Activated CD4-positive, alpha-beta memory T cell treated with anti-CD3 and anti-CD28 coated beads, Interleukin-2, amount 10 ng/mL, durations not matched to agents 7 days and 5 days (primary cell): Measurements from ENCODE around the gene RBBP6. TPM values are rescaled to one million over a fixed set of nuclear protein-coding genes. Genes with fewer than 3 reads are reported as not detected.

Experiments used
- CTCF ChIA-PET: fragments of 350-600 bp; sonication (Branson Sonifier 250); formaldehyde crosslinking; loops from one replicate; lab custom pipeline; 2021; ENCODE audit warnings: antibody characterized with exemption, inconsistent platforms; lab: Charles Lee
- POLR2A ChIA-PET: fragments of 350-600 bp; sonication (Branson Sonifier 250); formaldehyde crosslinking; loops from one replicate; lab custom pipeline; 2021; ENCODE audit warnings: antibody characterized with exemption; lab: Charles Lee
- DNase-seq: peaks from one replicate; pipeline ENCODE4 v3.0.0-alpha.2; 2020
- H3K27ac Mint-ChIP-seq: one replicate; pipeline ENCODE4 v1.8.0; 2021; ENCODE audit warnings: mild to moderate bottlenecking, mixed read lengths
- H3K27me3 Mint-ChIP-seq: one replicate; pipeline ENCODE4 v1.8.0; 2021; ENCODE audit warnings: mixed read lengths
- H3K36me3 Mint-ChIP-seq: one replicate; pipeline ENCODE4 v1.8.0; 2021; ENCODE audit warnings: low read depth, mixed read lengths
- H3K4me1 Mint-ChIP-seq: one replicate; pipeline ENCODE4 v1.8.0; 2021; ENCODE audit warnings: mixed read lengths
- H3K4me3 Mint-ChIP-seq: one replicate; pipeline ENCODE4 v1.8.0; 2021; ENCODE audit warnings: mild to moderate bottlenecking, mixed read lengths
- H3K9me3 Mint-ChIP-seq: one replicate; pipeline ENCODE4 v1.8.0; 2021; ENCODE audit warnings: mixed read lengths
- total RNA-seq, 2 experiments: library from RNA; stranded (reverse); gene quantifications; one replicate each; pipeline ENCODE4 v1.2.3, GENCODE V29; 2021

Gene RBBP6
- total RNA-seq, 2 experiments from 2014 or later: 66.8 to 68.6 TPM

- DNase-seq: no peak
- H3K27ac Mint-ChIP-seq: no peak overlapping the region
- H3K4me3 Mint-ChIP-seq: no peak overlapping the region
- no peaks in the 10 kb centered on the region for H3K9me3 Mint-ChIP-seq
- ChIA-PET POLR2A (interaction anchor here (1.1 to 1.2 kb wide), 2 partner anchors 12 to 27 kb away, joined by 3 to 4 read pairs; no protein-coding TSS in a partner anchor), CTCF (interaction anchor here (1.0 to 1.1 kb wide), 2 partner anchors 10 to 12 kb away, joined by 3 read pairs; no protein-coding TSS in a partner anchor)
- no peaks in the 10 kb centered on the region for H3K27me3 Mint-ChIP-seq
- H3K4me1 Mint-ChIP-seq: peaks cover 13% of the 10 kb centered on the region
- H3K36me3 Mint-ChIP-seq: no peaks in the 10 kb centered on the region
Observed at GRCh38 chr16:24526701-24527495, 12.5 kb upstream of the RBBP6 start.

- Mint-ChIP-seq H3K4me3 (no peak overlapping the region), H3K9me3 (no peaks in the 10 kb centered on the region), H3K4me1 (peaks cover 2% of the 10 kb centered on the region), H3K27ac (no peak overlapping the region), H3K27me3 (peaks cover 2% of the 10 kb centered on the region), H3K36me3 (no peaks in the 10 kb centered on the region)
- no peak for DNase-seq
- POLR2A ChIA-PET: no interaction called here
- CTCF ChIA-PET: interaction anchor here (1.7 kb wide), 1 partner anchor 14 kb away, joined by 5 read pairs; no protein-coding TSS in a partner anchor
Observed at GRCh38 chr16:24531166-24531565, 8.2 kb upstream of the RBBP6 start.

GRCh38 chr16:24534620-24535019, 4.7 kb upstream of the RBBP6 start:
- H3K27ac Mint-ChIP-seq: no peak overlapping the region
- ChIA-PET POLR2A (no interaction called here), CTCF (no interaction called here)
- H3K9me3 Mint-ChIP-seq: no peaks in the 10 kb centered on the region
- DNase-seq: no peak
- H3K4me1 Mint-ChIP-seq: peaks cover 12% of the 10 kb centered on the region
- H3K36me3 Mint-ChIP-seq: peaks cover 2% of the 10 kb centered on the region
- no peak overlapping the region for H3K4me3 Mint-ChIP-seq
- H3K27me3 Mint-ChIP-seq: peaks cover 2% of the 10 kb centered on the region

GRCh38 chr16:24535827-24536226, 3.5 kb upstream of the RBBP6 start:
- no peak for DNase-seq
- no peak overlapping the region for H3K27ac Mint-ChIP-seq
- CTCF ChIA-PET: interaction anchor here (0.8 to 1.0 kb wide), 2 partner anchors 13 to 31 kb away, joined by 3 to 4 read pairs; no protein-coding TSS in a partner anchor
- H3K4me1 Mint-ChIP-seq: peaks cover 12% of the 10 kb centered on the region
- H3K36me3 Mint-ChIP-seq: peaks cover 11% of the 10 kb centered on the region
- no peaks in the 10 kb centered on the region for H3K9me3 Mint-ChIP-seq
- H3K27me3 Mint-ChIP-seq: peaks cover 2% of the 10 kb centered on the region
- H3K4me3 Mint-ChIP-seq: no peak overlapping the region
- POLR2A ChIA-PET: no interaction called here

- ChIA-PET CTCF (interaction anchor here (0.8 to 1.2 kb wide), 3 partner anchors 12 to 32 kb away, joined by 3 to 5 read pairs (median 4); no protein-coding TSS in a partner anchor), POLR2A (interaction anchor here (1.3 kb wide), 1 partner anchor 9 kb away, joined by 5 read pairs; no protein-coding TSS in a partner anchor)
- no peak overlapping the region for H3K4me3 Mint-ChIP-seq
- H3K4me1 Mint-ChIP-seq: peaks cover 12% of the 10 kb centered on the region
- peaks cover 19% of the 10 kb centered on the region for H3K36me3 Mint-ChIP-seq
- H3K27ac Mint-ChIP-seq: no peak overlapping the region
- no peaks in the 10 kb centered on the region for H3K9me3 Mint-ChIP-seq
- peaks cover 2% of the 10 kb centered on the region for H3K27me3 Mint-ChIP-seq
- no peak for DNase-seq
Observed at GRCh38 chr16:24536671-24537070, 2.7 kb upstream of the RBBP6 start.

- no peaks in the 10 kb centered on the region for H3K9me3 Mint-ChIP-seq
- ChIA-PET CTCF (interaction anchor here (0.8 to 1.7 kb wide), 5 partner anchors 12 to 33 kb away, joined by 3 to 7 read pairs (median 4); no protein-coding TSS in a partner anchor), POLR2A (interaction anchor here (1.2 to 1.5 kb wide), 4 partner anchors 10 to 573 kb away, joined by 3 to 7 read pairs (median 4); no protein-coding TSS in a partner anchor)
- H3K27me3 Mint-ChIP-seq: peaks cover 2% of the 10 kb centered on the region
- H3K4me3 Mint-ChIP-seq: no peak overlapping the region
- no peak for DNase-seq
- H3K27ac Mint-ChIP-seq: no peak overlapping the region
- peaks cover 28% of the 10 kb centered on the region for H3K36me3 Mint-ChIP-seq
- H3K4me1 Mint-ChIP-seq: peaks cover 17% of the 10 kb centered on the region
Observed at GRCh38 chr16:24537474-24538337, 1.7 kb upstream of the RBBP6 start.

GRCh38 chr16:24538756-24539294, 541 bp upstream of the RBBP6 start:
- Mint-ChIP-seq H3K4me1 (peaks cover 27% of the 10 kb centered on the region), H3K27ac (peak overlapping the region; percentile 100), H3K27me3 (peaks cover 2% of the 10 kb centered on the region), H3K9me3 (no peaks in the 10 kb centered on the region), H3K4me3 (peak overlapping the region; percentile 100), H3K36me3 (peaks cover 35% of the 10 kb centered on the region)
- POLR2A ChIA-PET: interaction anchor here (0.8 to 1.5 kb wide), 13 partner anchors 9 to 698 kb away, joined by 3 to 7 read pairs (median 4); partner anchors contain the start of gene ARHGAP17
- no peak for DNase-seq
- CTCF ChIA-PET: interaction anchor here (0.7 to 1.7 kb wide), 7 partner anchors 9 to 34 kb away, joined by 3 to 7 read pairs (median 4); no protein-coding TSS in a partner anchor

- H3K4me3 Mint-ChIP-seq: peak overlapping the region; percentile 100
- H3K36me3 Mint-ChIP-seq: peaks cover 45% of the 10 kb centered on the region
- peaks cover 38% of the 10 kb centered on the region for H3K4me1 Mint-ChIP-seq
- peak overlapping the region; percentile 100 for H3K27ac Mint-ChIP-seq
- no peaks in the 10 kb centered on the region for H3K9me3 Mint-ChIP-seq
- DNase-seq: peak; percentile 65
- ChIA-PET POLR2A (interaction anchor here (1.1 to 1.6 kb wide), 9 partner anchors 8 to 699 kb away, joined by 3 to 10 read pairs (median 3); partner anchors contain the start of gene ARHGAP17), CTCF (interaction anchor here (1.0 to 1.2 kb wide), 2 partner anchors 23 to 312 kb away, joined by 3 to 4 read pairs; no protein-coding TSS in a partner anchor)
- no peaks in the 10 kb centered on the region for H3K27me3 Mint-ChIP-seq
Observed at GRCh38 chr16:24539850-24540601, 660 bp downstream of the RBBP6 start.

GRCh38 chr16:24540602-24541210, 1.3 kb downstream of the RBBP6 start:
- ChIA-PET CTCF (interaction anchor here (0.9 to 1.2 kb wide), 3 partner anchors 9 to 311 kb away, joined by 3 to 4 read pairs (median 4); no protein-coding TSS in a partner anchor), POLR2A (interaction anchor here (1.2 to 1.6 kb wide), 6 partner anchors 9 to 475 kb away, joined by 3 to 10 read pairs (median 4); partner anchors contain the start of gene ARHGAP17)
- H3K36me3 Mint-ChIP-seq: peaks cover 50% of the 10 kb centered on the region
- H3K9me3 Mint-ChIP-seq: no peaks in the 10 kb centered on the region
- DNase-seq: peak; percentile 37
- peaks cover 44% of the 10 kb centered on the region for H3K4me1 Mint-ChIP-seq
- no peaks in the 10 kb centered on the region for H3K27me3 Mint-ChIP-seq
- peak overlapping the region; percentile 100 for H3K4me3 Mint-ChIP-seq
- H3K27ac Mint-ChIP-seq: peak overlapping the region; percentile 97

GRCh38 chr16:24541233-24541933, 2.0 kb downstream of the RBBP6 start:
- H3K27ac Mint-ChIP-seq: peak overlapping the region; percentile 97
- CTCF ChIA-PET: interaction anchor here (0.9 to 1.2 kb wide), 3 partner anchors 8 to 310 kb away, joined by 3 to 4 read pairs (median 4); no protein-coding TSS in a partner anchor
- no peaks in the 10 kb centered on the region for H3K9me3 Mint-ChIP-seq
- H3K4me1 Mint-ChIP-seq: peaks cover 47% of the 10 kb centered on the region
- H3K4me3 Mint-ChIP-seq: peak overlapping the region; percentile 100
- DNase-seq: no peak
- POLR2A ChIA-PET: interaction anchor here (1.0 to 1.6 kb wide), 9 partner anchors 8 to 474 kb away, joined by 3 to 10 read pairs (median 5); partner anchors contain the start of gene ARHGAP17
- H3K36me3 Mint-ChIP-seq: peaks cover 52% of the 10 kb centered on the region
- H3K27me3 Mint-ChIP-seq: no peaks in the 10 kb centered on the region
